ES-I3 (cell line): ENCODE measurements around the gene TMEM59L.
"Not testable (repeated sequence)": the region's sequence is repeated elsewhere in the genome, so short reads cannot be mapped to it uniquely, and the experiment has no call there.

ENCODE experiments used
- H3K36me3 ChIP-seq: 2 replicates; pipeline ENCODE4 v1.6.1; 2013; ENCODE audit warnings: mild to moderate bottlenecking, low read length, control low read depth, moderate library complexity; ENCODE audit not compliant: insufficient read depth
- H3K4me1 ChIP-seq: 2 replicates; pipeline ENCODE4 v1.6.1; 2013; ENCODE audit warnings: mild to moderate bottlenecking, control low read depth, low read length; ENCODE audit not compliant: insufficient read depth
- H3K9ac ChIP-seq: 2 replicates; pipeline ENCODE4 v1.6.1; 2013; ENCODE audit warnings: low read depth, mild to moderate bottlenecking, low read length, moderate library complexity
- H3K9me3 ChIP-seq: 2 replicates; pipeline ENCODE4 v1.6.1; 2013; ENCODE audit warnings: mild to moderate bottlenecking, low read length, moderate library complexity; ENCODE audit not compliant: control insufficient read depth, insufficient read depth

TMEM59L gene

DNA sequence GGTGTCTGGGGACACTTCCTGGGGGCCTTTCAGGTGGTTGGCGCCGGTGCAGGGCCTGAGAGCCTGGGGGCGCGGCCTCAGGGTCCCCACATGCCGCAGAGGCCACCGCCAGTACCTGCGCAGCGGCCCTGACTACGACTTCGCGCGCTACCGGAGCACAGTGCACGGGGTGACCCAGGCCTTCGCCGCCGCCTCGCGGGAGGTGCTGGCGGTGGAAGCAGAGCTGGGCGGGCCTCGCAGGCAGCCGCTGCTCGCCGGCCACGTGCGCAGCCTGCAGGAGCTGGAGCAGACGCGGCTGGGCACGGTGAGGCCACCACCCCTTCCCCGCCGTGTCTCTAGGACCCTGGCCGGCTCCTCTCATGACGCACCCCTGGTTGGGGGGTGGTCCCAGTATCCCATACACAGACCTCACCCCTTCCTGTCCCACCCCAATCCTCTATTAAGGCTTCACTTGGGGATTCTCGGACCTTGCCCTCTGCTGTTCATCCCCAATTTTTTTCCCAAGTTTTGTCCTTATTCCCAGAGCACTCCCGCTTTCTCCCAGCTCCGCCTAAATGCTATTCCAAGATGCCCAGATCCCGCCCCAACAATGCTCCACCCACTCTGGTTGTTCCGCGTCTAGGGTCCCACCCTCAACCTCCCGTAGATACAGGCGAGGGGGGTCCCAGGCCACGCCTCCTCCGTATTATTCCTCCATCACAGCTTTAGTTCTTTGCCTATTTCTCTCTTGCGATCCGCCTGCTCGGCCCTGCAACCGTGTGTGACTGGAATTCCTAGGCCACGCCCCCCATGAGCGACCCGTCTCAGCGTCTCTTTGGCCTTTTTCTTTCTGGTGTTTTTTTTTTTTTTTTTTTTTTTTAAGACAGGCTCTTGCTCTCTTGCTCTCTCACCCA is 23.0 kb upstream of the TMEM59L start:
- no peaks in the 10 kb centered on the region for H3K9me3 ChIP-seq
- H3K36me3 ChIP-seq: no peaks in the 10 kb centered on the region
- peaks cover 10% of the 10 kb centered on the region; the same call in 1 of the 2 replicates for H3K4me1 ChIP-seq
- peak overlapping the region; percentile 94 for H3K9ac ChIP-seq

- Histone ChIP-seq H3K36me3 (no peaks in the 10 kb centered on the region), H3K9ac (peak overlapping the region; percentile 94; the same call in 1 of the 2 replicates), H3K4me1 (peaks cover 17% of the 10 kb centered on the region; the same call in 1 of the 2 replicates), H3K9me3 (no peaks in the 10 kb centered on the region)
These were observed 22.1 kb upstream of the TMEM59L start for GRCh38 chr19:18590273-18591272.

- Histone ChIP-seq H3K9ac (no peak overlapping the region), H3K4me1 (peaks cover 22% of the 10 kb centered on the region; the same call in 1 of the 2 replicates), H3K9me3 (no peaks in the 10 kb centered on the region)
These were observed 20.8 kb upstream of the TMEM59L start for GRCh38 chr19:18591735-18592385.

GRCh38 chr19:18592732-18593131 is 19.9 kb upstream of the TMEM59L start:
- not testable (repeated sequence) for H3K36me3 ChIP-seq, H3K9ac ChIP-seq, H3K9me3 ChIP-seq
- H3K4me1 ChIP-seq: peaks cover 22% of the 10 kb centered on the region; the same call in 1 of the 2 replicates

More at GRCh38 chr19:18591735-18592385, 20.8 kb upstream of the TMEM59L start:
- H3K36me3 ChIP-seq: no peaks in the 10 kb centered on the region

GRCh38 chr19:18593367-18594095 is 19.1 kb upstream of the TMEM59L start:
- peaks cover 18% of the 10 kb centered on the region; the same call in 1 of the 2 replicates for H3K4me1 ChIP-seq

GRCh38 chr19:18594096-18594823 is 18.4 kb upstream of the TMEM59L start:
- H3K36me3 ChIP-seq: no peaks in the 10 kb centered on the region
- peak overlapping the region; percentile 36 for H3K9ac ChIP-seq
- H3K9me3 ChIP-seq: no peaks in the 10 kb centered on the region
- H3K4me1 ChIP-seq: peaks cover 18% of the 10 kb centered on the region; the same call in 1 of the 2 replicates

More at GRCh38 chr19:18593367-18594095, 19.1 kb upstream of the TMEM59L start:
- Histone ChIP-seq H3K9me3 (no peaks in the 10 kb centered on the region), H3K9ac (peak overlapping the region; percentile 36), H3K36me3 (no peaks in the 10 kb centered on the region)

- H3K9me3 ChIP-seq: no peaks in the 10 kb centered on the region
- H3K36me3 ChIP-seq: no peaks in the 10 kb centered on the region
- peak overlapping the region; percentile 36 for H3K9ac ChIP-seq
- peaks cover 18% of the 10 kb centered on the region; the same call in 1 of the 2 replicates for H3K4me1 ChIP-seq
These were observed 17.8 kb upstream of the TMEM59L start for GRCh38 chr19:18594824-18595373.

GRCh38 chr19:18595475-18595874 is 17.2 kb upstream of the TMEM59L start:
- Histone ChIP-seq H3K36me3 (no peaks in the 10 kb centered on the region), H3K4me1 (peaks cover 18% of the 10 kb centered on the region; the same call in 1 of the 2 replicates), H3K9me3 (no peaks in the 10 kb centered on the region), H3K9ac (no peak overlapping the region)

DNA sequence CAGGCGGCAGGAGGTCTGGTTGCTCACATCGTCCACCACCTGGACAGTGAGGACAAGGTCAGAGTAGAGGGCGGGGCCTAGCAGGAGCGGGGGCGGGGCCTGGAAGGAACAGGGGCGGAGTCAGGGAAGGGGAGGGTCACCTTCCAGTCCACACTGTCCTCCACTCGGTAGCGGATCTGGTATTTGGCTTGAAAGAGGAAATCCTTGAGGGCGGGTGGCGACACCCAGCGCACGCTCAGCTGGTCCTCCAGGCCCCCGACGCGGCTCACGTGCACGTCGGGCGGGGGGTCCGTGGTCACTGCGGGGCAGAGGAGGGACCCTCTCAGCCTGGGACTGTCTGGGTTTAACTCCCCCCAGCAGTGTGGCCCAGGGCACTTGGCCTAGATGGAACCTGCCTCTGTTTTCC is 15.9 kb upstream of the TMEM59L start:
- no peaks in the 10 kb centered on the region for H3K9me3 ChIP-seq
- H3K36me3 ChIP-seq: no peaks in the 10 kb centered on the region
- peaks cover 14% of the 10 kb centered on the region; the same call in 1 of the 2 replicates for H3K4me1 ChIP-seq
- peak overlapping the region; percentile 34; the same call in 1 of the 2 replicates for H3K9ac ChIP-seq

- peaks cover 14% of the 10 kb centered on the region; the same call in 1 of the 2 replicates for H3K4me1 ChIP-seq
- H3K9me3 ChIP-seq: no peaks in the 10 kb centered on the region
- H3K9ac ChIP-seq: no peak overlapping the region
- no peaks in the 10 kb centered on the region for H3K36me3 ChIP-seq
These were observed 14.6 kb upstream of the TMEM59L start for GRCh38 chr19:18597809-18598660.

DNA sequence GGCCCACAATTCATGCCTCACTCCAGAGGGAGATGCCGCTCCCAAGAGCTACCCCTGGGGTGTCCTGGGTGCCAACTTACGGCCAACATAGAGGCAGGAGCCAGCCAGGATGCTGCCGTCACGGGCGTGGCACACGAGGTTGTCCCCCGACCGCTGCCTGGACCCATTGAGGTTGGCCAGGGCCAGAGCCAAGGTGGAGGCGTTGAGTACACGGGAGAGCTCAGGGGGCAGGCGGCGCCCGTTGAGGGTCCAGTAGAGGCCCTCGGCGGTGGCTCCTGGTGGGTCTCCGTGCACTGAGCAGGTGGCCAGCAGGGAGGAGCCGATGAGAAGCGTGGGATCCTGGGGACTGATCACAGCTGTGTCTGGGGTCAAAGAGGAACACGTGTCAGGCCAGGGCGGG is 13.2 kb upstream of the TMEM59L start:
- H3K4me1 ChIP-seq: peaks cover 18% of the 10 kb centered on the region; the same call in 1 of the 2 replicates
- no peaks in the 10 kb centered on the region for H3K36me3 ChIP-seq
- H3K9ac ChIP-seq: no peak overlapping the region
- H3K9me3 ChIP-seq: no peaks in the 10 kb centered on the region
